Peyer's patch (tissue), 4 donors: ENCODE measurements around the gene ASB1. TPM values are rescaled to one million over a fixed set of nuclear protein-coding genes. Genes with fewer than 3 reads are reported as not detected.

ENCODE experiments used
- DNase-seq, 3 donors: peaks; one replicate each; pipeline ENCODE4 v3.0.0-alpha.2; 2017 to 2019
- H3K27ac ChIP-seq, 4 donors: fragments of 200-600 bp; sonication (generic); one replicate each; pipeline ENCODE4 v1.5.1; 2016 to 2019
- H3K27me3 ChIP-seq, 2 donors: fragments of 200-600 bp; sonication (generic); one replicate each; pipeline ENCODE4 v1.5.1; 2019
- H3K36me3 ChIP-seq, 3 donors: fragments of 200-600 bp; sonication (generic); one replicate each; pipeline ENCODE4 v1.5.1; 2016 to 2019
- H3K4me1 ChIP-seq, 4 donors: fragments of 200-600 bp; sonication (generic); one replicate each; pipeline ENCODE4 v1.5.1; 2016 to 2019
- H3K4me3 ChIP-seq, 4 donors: fragments of 200-600 bp; sonication (generic); 1 replicate in 3 of 4; 2 replicates in 1 of 4; pipeline ENCODE4 v1.5.1; 2016 to 2019; ENCODE audit warnings: mild to moderate bottlenecking in 1 of 4
- H3K9me3 ChIP-seq, 4 donors: fragments of 200-600 bp; sonication (generic); one replicate each; pipeline ENCODE4 v1.5.1; 2016 to 2019; ENCODE audit warnings: mild to moderate bottlenecking in 1 of 4
- CTCF ChIP-seq, 6 experiments: fragments of 450-650 bp in 4 of 6; fragments of 200-600 bp in 2 of 6; sonication (generic) in 1 of 6; IDR thresholded peaks; one replicate each; pipeline ENCODE4 v1.5.1; 2017 to 2019; ENCODE audit warnings: antibody characterized with exemption in 6 of 6, mild to moderate bottlenecking in 3 of 6, moderate library complexity in 1 of 6
- POLR2A ChIP-seq, 2 donors: fragments of 450-650 bp; IDR thresholded peaks; one replicate each; pipeline ENCODE4 v1.5.1; 2017; ENCODE audit warnings: antibody characterized with exemption in 2 of 2, mild to moderate bottlenecking in 2 of 2, moderate library complexity in 2 of 2
- total RNA-seq, 4 donors: library from RNA; depleted of rRNA; stranded (reverse); fragments of >200 nt; gene quantifications; one replicate each; pipeline ENCODE4 v1.1.0, GENCODE V29; 2016

The ASB1 gene
- total RNA-seq, 4 donors from 2014 or later: 17.5 to 62.7 (median 24.9) TPM

GRCh38 chr2:238381341-238382115 is 45.2 kb upstream of the ASB1 start:
- Histone ChIP-seq H3K27ac (no peak overlapping the region), H3K36me3 (no peaks in the 10 kb centered on the region), H3K27me3 (no peaks in the 10 kb centered on the region), H3K4me1 (no peaks in the 10 kb centered on the region), H3K4me3 (no peak overlapping the region), H3K9me3 (no peaks in the 10 kb centered on the region)
- TF ChIP-seq POLR2A (IDR thresholded peaks at IDR 0.05) (no peak), CTCF (IDR thresholded peaks at IDR 0.05) (no peak)
- no peak for DNase-seq

- no peaks in the 10 kb centered on the region for H3K36me3 ChIP-seq
- no peaks in the 10 kb centered on the region for H3K4me1 ChIP-seq
- no peak overlapping the region for H3K4me3 ChIP-seq
- H3K9me3 ChIP-seq: no peaks in the 10 kb centered on the region
- no peak for TF ChIP-seq POLR2A (IDR thresholded peaks at IDR 0.05)
- no peak for TF ChIP-seq CTCF (IDR thresholded peaks at IDR 0.05)
- DNase-seq: no peak
- no peak overlapping the region for H3K27ac ChIP-seq
- H3K27me3 ChIP-seq: no peaks in the 10 kb centered on the region
These were observed 44.3 kb upstream of the ASB1 start for GRCh38 chr2:238382381-238382781.

- H3K4me3 ChIP-seq: no peak overlapping the region
- no peaks in the 10 kb centered on the region for H3K36me3 ChIP-seq
- no peak for DNase-seq
- TF ChIP-seq CTCF (IDR thresholded peaks at IDR 0.05): no peak
- TF ChIP-seq POLR2A (IDR thresholded peaks at IDR 0.05): no peak
- no peak overlapping the region for H3K27ac ChIP-seq
- H3K4me1 ChIP-seq: no peaks in the 10 kb centered on the region
- H3K27me3 ChIP-seq: no peaks in the 10 kb centered on the region
- H3K9me3 ChIP-seq: no peaks in the 10 kb centered on the region
These were observed 43.6 kb upstream of the ASB1 start for GRCh38 chr2:238383135-238383534.

- no peaks in the 10 kb centered on the region for H3K27me3 ChIP-seq
- no peak overlapping the region for H3K27ac ChIP-seq
- no peaks in the 10 kb centered on the region for H3K4me1 ChIP-seq
- no peaks in the 10 kb centered on the region for H3K9me3 ChIP-seq
- TF ChIP-seq POLR2A (IDR thresholded peaks at IDR 0.05) (no peak), CTCF (IDR thresholded peaks at IDR 0.05) (no peak)
- no peak overlapping the region for H3K4me3 ChIP-seq
- no peak for DNase-seq
- H3K36me3 ChIP-seq: no peaks in the 10 kb centered on the region
These were observed 42.9 kb upstream of the ASB1 start for GRCh38 chr2:238383743-238384380.

- TF ChIP-seq POLR2A (IDR thresholded peaks at IDR 0.05) (no peak), CTCF (IDR thresholded peaks at IDR 0.05) (no peak)
- DNase-seq: no peak
- H3K27me3 ChIP-seq: no peaks in the 10 kb centered on the region
- no peaks in the 10 kb centered on the region for H3K36me3 ChIP-seq
- no peak overlapping the region for H3K4me3 ChIP-seq
- no peak overlapping the region for H3K27ac ChIP-seq
- H3K4me1 ChIP-seq: no peaks in the 10 kb centered on the region
- no peaks in the 10 kb centered on the region for H3K9me3 ChIP-seq
These were observed 39.4 kb upstream of the ASB1 start for GRCh38 chr2:238387332-238387731.
